GM08714 (cell line): ENCODE measurements around the gene PRRX1.

Experiments used
- H3K4me3 ChIP-seq: fragments of 200-500 bp; sonication (Bioruptor generic); 2 replicates; pipeline ENCODE4 v1.5.1; 2014; ENCODE audit warnings: mild to moderate bottlenecking, low read length, inconsistent platforms
- ZNF274 ChIP-seq: IDR thresholded peaks from 2 replicates; pipeline ENCODE4 v1.6.1; 2012; ENCODE audit warnings: mild to moderate bottlenecking, low read depth, low read length

PRRX1 gene

GRCh38 chr1:170660281-170660713 lies 3.6 kb upstream of the PRRX1 start:
- no peak for TF ChIP-seq ZNF274
- H3K4me3 ChIP-seq: no peak overlapping the region

DNA sequence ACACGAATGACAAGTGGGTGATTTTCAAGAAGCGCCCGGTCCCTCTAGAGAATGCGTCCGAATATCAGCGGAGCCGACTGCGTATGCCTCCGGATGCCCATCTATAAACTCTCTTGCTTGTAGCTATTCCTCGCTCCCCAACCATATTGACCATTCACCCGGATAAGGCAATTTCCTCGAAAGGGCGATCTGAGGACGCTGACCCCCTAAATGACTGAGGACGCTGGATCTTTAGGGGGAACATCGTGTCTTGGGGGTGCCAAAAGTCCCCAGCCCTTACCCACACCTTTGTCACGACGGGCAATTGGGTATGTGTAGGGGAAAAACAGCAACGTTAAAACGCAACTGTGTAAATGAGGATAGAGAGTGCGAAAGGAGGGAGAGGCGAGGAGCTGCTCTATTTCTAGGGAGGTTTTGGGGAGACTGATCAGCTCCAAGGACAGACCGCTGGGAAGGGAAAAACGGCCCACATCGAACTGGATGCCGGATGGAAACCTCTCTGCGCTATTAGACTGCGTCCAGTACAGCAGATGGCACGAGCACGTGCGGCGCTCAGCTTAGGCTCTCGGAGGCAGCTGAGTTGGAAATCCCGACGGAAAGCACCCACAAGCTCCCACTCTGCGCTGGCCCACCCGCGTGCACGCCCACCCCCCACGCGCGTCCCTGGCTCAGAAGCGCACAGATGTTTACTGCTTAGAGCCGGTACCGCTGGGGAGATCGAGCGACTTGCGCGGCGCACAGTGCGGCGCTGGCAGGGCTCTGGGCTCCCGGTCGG lies 2.9 kb upstream of the PRRX1 start:
- H3K4me3 ChIP-seq: peak overlapping the region; percentile 2
- no peak for TF ChIP-seq ZNF274

- no peak for TF ChIP-seq ZNF274
- peak overlapping the region; percentile 50 for H3K4me3 ChIP-seq
Measured at GRCh38 chr1:170661646-170662411, 2.1 kb upstream of the PRRX1 start.

DNA sequence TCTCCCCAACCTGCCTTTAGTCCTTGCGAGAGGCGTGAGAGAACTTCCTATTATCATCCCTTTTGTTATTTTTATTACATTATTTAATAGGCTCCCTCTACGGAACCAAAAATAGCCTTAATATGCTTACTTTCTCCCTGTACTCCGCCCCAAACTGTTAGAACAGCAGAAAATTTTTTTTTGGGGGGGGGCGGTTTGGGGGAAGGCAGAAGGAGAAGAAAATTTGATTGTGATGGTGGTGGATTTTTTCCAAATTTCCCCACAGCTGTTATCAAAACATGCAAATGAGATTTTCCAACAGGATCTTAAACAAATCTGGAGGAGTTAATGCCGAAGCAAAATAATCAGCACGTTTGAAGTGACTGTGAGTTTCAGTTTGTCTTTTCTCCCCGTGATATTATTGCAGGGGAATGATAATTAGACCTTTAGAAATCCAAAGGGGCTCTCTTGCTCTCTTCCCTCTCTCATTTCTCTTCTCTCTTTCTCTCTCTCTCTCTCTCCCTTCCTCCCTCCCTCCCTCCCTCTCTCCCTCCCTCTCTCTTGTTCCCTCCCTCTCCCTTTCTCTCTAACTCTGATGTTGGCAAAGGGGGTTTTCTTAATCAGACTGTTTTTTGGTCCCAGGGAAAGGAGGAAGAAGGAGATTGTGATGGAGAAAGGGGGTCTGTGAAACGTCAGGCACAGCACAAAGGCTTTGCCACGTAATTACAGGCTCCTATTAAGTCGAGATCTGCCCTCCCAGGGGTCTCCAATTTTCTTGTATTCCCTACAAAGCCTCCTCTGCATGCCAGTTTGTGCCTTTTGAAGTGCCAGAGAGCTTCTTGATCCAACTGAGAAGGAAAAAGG lies 1.1 kb upstream of the PRRX1 start:
- no peak for TF ChIP-seq ZNF274
- peak overlapping the region; percentile 57 for H3K4me3 ChIP-seq

DNA sequence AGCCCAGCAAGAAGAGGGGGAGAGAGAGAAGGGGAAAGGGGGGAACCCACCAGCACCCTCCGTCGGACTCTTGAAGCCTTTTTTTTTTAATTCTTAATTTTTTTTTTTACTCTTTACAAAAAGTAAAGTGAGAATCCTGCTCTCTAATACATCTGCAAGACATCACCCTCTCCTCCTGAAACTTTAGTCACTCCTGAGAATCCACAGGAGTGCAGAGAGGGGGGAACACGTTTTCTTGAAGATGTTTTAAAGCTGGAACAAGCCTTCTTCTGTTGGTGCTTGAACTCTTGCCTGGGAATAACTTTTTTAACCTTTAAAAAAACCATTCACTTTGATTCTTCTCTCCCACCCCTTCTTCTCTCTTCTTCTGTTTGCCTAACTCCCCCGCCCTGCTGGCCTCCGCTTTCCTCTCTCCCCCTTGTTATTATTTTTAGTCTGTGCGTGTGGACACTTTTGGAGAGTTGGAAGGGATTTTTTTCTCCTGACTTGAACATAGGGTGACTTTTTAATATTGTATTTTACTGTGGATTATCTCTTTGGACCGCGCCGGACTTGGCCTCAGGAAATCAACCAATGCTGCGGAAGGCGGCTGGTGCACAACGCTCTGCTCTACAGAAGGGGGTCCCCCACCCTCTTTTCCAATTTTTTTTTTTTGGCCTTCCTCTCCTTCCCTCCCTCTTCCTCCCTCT lies 383 bp upstream of the PRRX1 start:
- H3K4me3 ChIP-seq: peak overlapping the region; percentile 57
- no peak for TF ChIP-seq ZNF274

DNA sequence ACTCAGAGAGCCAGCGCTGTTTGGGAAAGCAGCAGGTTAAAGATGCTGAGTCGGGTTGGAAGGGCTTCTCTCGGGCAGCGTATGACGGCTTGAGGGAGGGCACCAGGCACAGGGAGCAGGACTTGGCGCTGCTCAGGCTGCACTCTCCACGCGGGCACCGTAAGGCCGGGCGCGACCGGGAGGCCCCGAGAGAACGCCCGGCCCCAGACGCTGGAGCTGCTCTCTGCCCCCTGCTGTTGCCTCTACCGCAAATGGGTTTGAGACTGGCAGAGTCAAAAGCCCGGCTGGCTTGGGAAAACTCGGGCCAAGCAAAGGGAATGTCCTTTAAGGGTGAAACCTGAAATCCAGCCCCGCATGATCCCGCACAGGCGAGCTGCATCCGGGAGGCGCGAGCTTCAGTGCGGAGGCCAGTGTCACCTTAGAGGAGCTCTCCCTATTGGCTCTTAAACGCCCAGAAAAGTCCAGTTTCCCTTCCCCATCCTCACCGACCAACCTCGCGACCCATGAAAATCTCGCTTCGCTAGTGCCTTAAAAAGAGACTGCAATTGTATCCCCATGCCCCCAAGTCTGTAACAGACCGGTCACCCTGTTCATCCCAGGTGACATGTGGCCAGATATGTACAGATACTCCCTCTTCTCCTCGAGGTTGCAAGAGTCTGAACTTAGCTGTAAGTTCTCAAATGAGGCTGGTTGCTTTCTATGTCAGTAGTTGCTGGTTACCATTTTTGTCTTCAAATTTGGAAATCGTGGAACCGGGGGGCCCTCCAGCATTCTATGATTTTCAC lies 1.1 kb downstream of the PRRX1 start:
- peak overlapping the region; percentile 57 for H3K4me3 ChIP-seq

GRCh38 chr1:170665629-170666028 lies 1.7 kb downstream of the PRRX1 start:
- peak overlapping the region; percentile 57 for H3K4me3 ChIP-seq
- TF ChIP-seq ZNF274: no peak

More for the DNA sequence above, 1.1 kb downstream of the PRRX1 start:
- TF ChIP-seq ZNF274: no peak

- peak overlapping the region; percentile 57 for H3K4me3 ChIP-seq
Measured at GRCh38 chr1:170666541-170667254, 2.8 kb downstream of the PRRX1 start.

GRCh38 chr1:170668209-170669106 lies 4.5 kb downstream of the PRRX1 start:
- H3K4me3 ChIP-seq: peak overlapping the region; percentile 36
- TF ChIP-seq ZNF274: no peak

More at GRCh38 chr1:170666541-170667254, 2.8 kb downstream of the PRRX1 start:
- TF ChIP-seq ZNF274: no peak

DNA sequence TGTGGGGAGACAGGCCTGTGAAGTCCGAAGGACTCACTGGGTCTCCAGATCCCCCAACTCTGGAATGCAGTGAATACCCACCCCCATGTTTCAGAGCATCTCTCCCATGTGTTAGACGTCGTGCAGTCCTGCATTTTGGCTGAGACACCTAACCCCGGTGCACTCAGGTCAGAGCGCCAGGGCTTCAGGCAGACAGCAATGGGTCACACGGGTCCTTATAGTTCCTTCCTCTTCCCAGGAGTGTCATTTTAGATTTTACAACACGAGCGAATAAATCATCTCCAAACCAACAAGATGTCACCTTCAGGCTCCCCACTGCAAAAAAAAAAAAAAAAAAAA lies 5.1 kb downstream of the PRRX1 start:
- peak overlapping the region; percentile 4; the same call in 1 of the 2 replicates for H3K4me3 ChIP-seq

More for the DNA sequence above, 5.1 kb downstream of the PRRX1 start:
- no peak for TF ChIP-seq ZNF274
